DND-41 (cell line): Measurements from ENCODE around the gene DDX51.
A peak's percentile ranks its signal among the peaks of the same experiment; 100 is the strongest.

Experiments used
- ATAC-seq: fragments of 200-7000 bp; cut with Tn5 transposase; 3 replicates; pipeline ENCODE4 v1.9.1; 2021; ENCODE audit warnings: low read depth; ENCODE audit not compliant: insufficient read depth
- DNase-seq: peaks from one replicate; pipeline ENCODE4 v3.0.0-alpha.2; 2020
- H2AFZ ChIP-seq: 2 replicates; pipeline ENCODE4 v1.6.0; 2012; ENCODE audit warnings: low read depth, low read length
- H3K27ac ChIP-seq: 2 replicates; pipeline ENCODE4 v1.5.1; 2012; ENCODE audit warnings: low read length, inconsistent platforms
- H3K27me3 ChIP-seq: fragments of 200-600 bp; sonication (generic); 2 replicates; pipeline ENCODE4 v1.6.0; 2012; ENCODE audit warnings: low read length, mild to moderate bottlenecking, inconsistent platforms; ENCODE audit not compliant: insufficient read depth, poor library complexity
- H3K36me3 ChIP-seq: 2 replicates; pipeline ENCODE4 v1.5.1; 2012; ENCODE audit warnings: low read length, inconsistent platforms; ENCODE audit not compliant: insufficient read depth
- H3K4me1 ChIP-seq: 2 replicates; pipeline ENCODE4 v1.5.1; 2012; ENCODE audit warnings: mild to moderate bottlenecking, low read length; ENCODE audit not compliant: insufficient read depth
- H3K4me2 ChIP-seq: 2 replicates; pipeline ENCODE4 v1.6.0; 2012; ENCODE audit warnings: mild to moderate bottlenecking, moderate library complexity, low read length, inconsistent platforms; ENCODE audit not compliant: insufficient read depth
- H3K4me3 ChIP-seq, 2 experiments: fragments of 200-600 bp in 1 of 2; shearing (Covaris generic) in 1 of 2; 2 replicates each; pipeline ENCODE4 v1.5.1; 2012 to 2016; ENCODE audit warnings: inconsistent platforms in 2 of 2, low read length in 2 of 2, mild to moderate bottlenecking in 2 of 2, low read depth in 1 of 2, moderate library complexity in 1 of 2
- H3K79me2 ChIP-seq: 2 replicates; pipeline ENCODE4 v1.6.0; 2012; ENCODE audit warnings: low read length, inconsistent platforms; ENCODE audit not compliant: insufficient read depth
- H3K9ac ChIP-seq: 2 replicates; pipeline ENCODE4 v1.6.0; 2012; ENCODE audit warnings: low read depth, mild to moderate bottlenecking, inconsistent platforms, low read length, moderate library complexity
- H3K9me3 ChIP-seq: 2 replicates; pipeline ENCODE4 v1.5.1; 2012; ENCODE audit warnings: low read length, moderate library complexity, mild to moderate bottlenecking, inconsistent platforms; ENCODE audit not compliant: insufficient read depth, severe bottlenecking
- H4K20me1 ChIP-seq: 2 replicates; pipeline ENCODE4 v1.6.0; 2012; ENCODE audit warnings: low read length; ENCODE audit not compliant: insufficient read depth
- EZH2 ChIP-seq: IDR thresholded peaks from 3 replicates; pipeline ENCODE4 v1.6.1; 2012; ENCODE audit warnings: borderline replicate concordance, low read depth, mild to moderate bottlenecking, moderate library complexity, low read length, inconsistent platforms; ENCODE audit not compliant: severe bottlenecking
- TF ChIP-seq, protein P1 (sequence below): IDR thresholded peaks from 2 replicates; pipeline ENCODE4 v1.5.1; 2012; ENCODE audit warnings: borderline replicate concordance, low read length, moderate library complexity, mild to moderate bottlenecking; ENCODE audit not compliant: poor library complexity, severe bottlenecking; ENCODE audit errors: extremely low read depth

The DDX51 gene

DNA sequence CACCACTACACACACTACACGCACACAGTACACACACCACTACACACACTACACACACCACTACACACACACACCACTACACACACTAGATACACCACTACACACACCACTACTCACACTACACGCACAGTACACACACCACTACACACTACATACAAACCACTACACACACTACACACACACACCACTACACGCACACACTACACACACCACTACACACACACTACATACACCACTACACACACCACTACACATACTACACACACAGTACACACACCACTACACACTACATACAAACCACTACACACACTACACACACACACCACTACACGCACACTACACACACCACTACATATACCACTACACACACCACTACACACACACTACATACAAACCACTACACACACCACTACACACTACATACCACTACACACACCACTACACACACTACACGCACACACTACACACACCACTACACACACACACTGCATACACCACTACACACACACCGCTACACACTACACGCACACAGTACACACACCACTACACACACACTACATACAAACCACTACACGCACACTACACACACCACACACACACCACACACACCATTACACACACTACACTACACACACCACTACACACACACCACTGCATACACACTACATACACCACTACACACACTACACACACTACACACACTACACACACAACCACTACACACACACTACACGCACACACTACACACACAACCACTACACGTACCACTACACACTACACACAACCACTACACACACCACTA lies 11.9 kb upstream of the DDX51 start:
- TF ChIP-seq, protein P1, sequence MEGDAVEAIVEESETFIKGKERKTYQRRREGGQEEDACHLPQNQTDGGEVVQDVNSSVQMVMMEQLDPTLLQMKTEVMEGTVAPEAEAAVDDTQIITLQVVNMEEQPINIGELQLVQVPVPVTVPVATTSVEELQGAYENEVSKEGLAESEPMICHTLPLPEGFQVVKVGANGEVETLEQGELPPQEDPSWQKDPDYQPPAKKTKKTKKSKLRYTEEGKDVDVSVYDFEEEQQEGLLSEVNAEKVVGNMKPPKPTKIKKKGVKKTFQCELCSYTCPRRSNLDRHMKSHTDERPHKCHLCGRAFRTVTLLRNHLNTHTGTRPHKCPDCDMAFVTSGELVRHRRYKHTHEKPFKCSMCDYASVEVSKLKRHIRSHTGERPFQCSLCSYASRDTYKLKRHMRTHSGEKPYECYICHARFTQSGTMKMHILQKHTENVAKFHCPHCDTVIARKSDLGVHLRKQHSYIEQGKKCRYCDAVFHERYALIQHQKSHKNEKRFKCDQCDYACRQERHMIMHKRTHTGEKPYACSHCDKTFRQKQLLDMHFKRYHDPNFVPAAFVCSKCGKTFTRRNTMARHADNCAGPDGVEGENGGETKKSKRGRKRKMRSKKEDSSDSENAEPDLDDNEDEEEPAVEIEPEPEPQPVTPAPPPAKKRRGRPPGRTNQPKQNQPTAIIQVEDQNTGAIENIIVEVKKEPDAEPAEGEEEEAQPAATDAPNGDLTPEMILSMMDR: no peak
- no peak for TF ChIP-seq EZH2
- Histone ChIP-seq H3K36me3 (peaks cover 40% of the 10 kb centered on the region), H3K4me2 (no peak overlapping the region), H3K27me3 (no peaks in the 10 kb centered on the region), H3K4me3 (no peak overlapping the region), H4K20me1 (peaks cover 14% of the 10 kb centered on the region), H2AFZ (no peak overlapping the region), H3K9me3 (peaks cover 2% of the 10 kb centered on the region), H3K9ac (no peak overlapping the region), H3K4me1 (peaks cover 4% of the 10 kb centered on the region; the same call in 1 of the 2 replicates), H3K27ac (no peak overlapping the region), H3K79me2 (no peaks in the 10 kb centered on the region)
- no peak for DNase-seq
- no peak for ATAC-seq

DNA sequence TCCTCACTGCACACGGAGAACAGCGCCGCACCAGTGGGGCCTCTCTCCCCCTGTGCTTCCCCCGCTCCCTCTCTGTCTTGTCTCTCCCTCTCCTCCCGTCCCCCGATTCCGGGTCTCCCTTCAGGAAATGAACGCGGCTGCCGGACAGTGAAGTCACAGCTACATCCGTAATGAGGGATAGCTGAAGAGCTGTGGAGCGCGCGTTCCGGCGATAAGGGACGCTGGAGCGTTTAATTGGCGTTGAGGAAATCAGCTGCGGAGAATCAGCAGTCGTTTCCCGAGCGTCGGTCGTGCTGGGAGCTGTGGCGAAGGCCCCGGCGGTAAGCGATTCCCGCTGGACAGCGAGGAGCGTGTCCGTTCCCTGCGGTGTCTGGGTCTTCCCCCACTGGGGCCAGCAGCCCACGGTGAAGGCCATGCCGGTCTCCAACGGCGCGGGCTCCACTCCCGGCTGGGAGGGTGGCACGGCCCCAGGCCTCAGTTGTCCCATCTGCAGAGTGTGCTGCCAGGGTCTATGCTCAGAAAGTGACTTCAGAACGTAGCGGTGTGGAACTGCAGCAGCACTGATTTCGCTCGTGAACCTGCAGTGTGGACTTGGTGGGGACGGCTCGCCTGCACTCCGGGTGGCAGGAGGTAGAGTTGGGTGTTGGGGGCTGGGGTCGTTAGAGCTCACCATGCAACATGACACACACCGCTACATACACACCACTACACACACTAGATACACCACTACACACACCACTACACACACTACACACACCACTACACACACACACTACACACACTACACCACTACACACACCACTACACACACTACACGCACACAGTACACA lies 11.0 kb upstream of the DDX51 start:
- Histone ChIP-seq H3K4me2 (no peak overlapping the region), H3K4me1 (peaks cover 4% of the 10 kb centered on the region; the same call in 1 of the 2 replicates), H3K27ac (no peak overlapping the region), H3K4me3 (no peak overlapping the region), H4K20me1 (peaks cover 14% of the 10 kb centered on the region), H3K9me3 (peaks cover 2% of the 10 kb centered on the region), H3K36me3 (peaks cover 44% of the 10 kb centered on the region), H3K9ac (no peak overlapping the region), H3K27me3 (no peaks in the 10 kb centered on the region), H2AFZ (no peak overlapping the region), H3K79me2 (no peaks in the 10 kb centered on the region)
- peak; percentile 11; the same call in 1 of the 3 replicates for ATAC-seq
- peak; percentile 37 for DNase-seq
- TF ChIP-seq EZH2: no peak
- TF ChIP-seq, protein P1: no peak

DNA sequence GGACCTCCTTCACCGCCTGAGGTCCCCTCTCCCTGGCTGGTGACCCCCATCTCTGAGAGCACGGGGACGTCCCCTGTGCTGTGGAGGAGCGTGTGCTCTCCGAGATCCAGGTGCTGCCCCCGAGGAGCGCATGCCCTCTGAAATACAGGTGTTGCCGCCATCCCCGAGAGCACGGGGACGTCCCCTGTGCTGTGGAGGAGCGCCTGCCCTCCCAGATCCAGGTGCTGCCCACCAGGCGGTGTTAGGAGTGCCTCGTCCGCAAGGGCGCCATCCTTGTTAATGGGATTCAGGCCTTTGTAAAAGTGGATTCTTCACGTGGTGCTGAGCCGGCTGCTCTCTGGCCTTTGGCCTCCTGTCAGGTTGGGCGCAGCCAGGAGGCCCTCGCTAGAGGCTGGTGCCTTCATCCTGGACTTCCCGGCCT lies 10.2 kb upstream of the DDX51 start:
- DNase-seq (no peak), ATAC-seq (peak; percentile 16)
- H3K9ac ChIP-seq: no peak overlapping the region
- H4K20me1 ChIP-seq: peaks cover 14% of the 10 kb centered on the region
- H3K79me2 ChIP-seq: no peaks in the 10 kb centered on the region
- H3K36me3 ChIP-seq: peaks cover 47% of the 10 kb centered on the region
- TF ChIP-seq, protein P1: no peak
- no peak for TF ChIP-seq EZH2
- H3K4me3 ChIP-seq: no peak overlapping the region
- no peaks in the 10 kb centered on the region for H3K27me3 ChIP-seq
- H3K4me2 ChIP-seq: no peak overlapping the region
- no peak overlapping the region for H2AFZ ChIP-seq
- H3K9me3 ChIP-seq: peaks cover 5% of the 10 kb centered on the region
- no peak overlapping the region for H3K27ac ChIP-seq
- H3K4me1 ChIP-seq: peaks cover 4% of the 10 kb centered on the region; the same call in 1 of the 2 replicates
